ENCODE data around the gene PPME1. TPM values are rescaled to one million over a fixed set of nuclear protein-coding genes. Genes with fewer than 3 reads are reported as not detected.

Gene PPME1
- total RNA-seq, 2 experiments from 2014 or later, result 28.5 to 30.9 TPM

GRCh38 chr11:74175920-74176319 is 4.8 kb downstream of the PPME1 start:
- H3K4me1 Mint-ChIP-seq, result peaks cover 18% of the 10 kb centered on the region
- DNase-seq, result no peak
- CTCF ChIA-PET, result no interaction called here
- peaks cover 5% of the 10 kb centered on the region for H3K36me3 Mint-ChIP-seq
- H3K4me3 Mint-ChIP-seq, result no peak overlapping the region
- no peaks in the 10 kb centered on the region for H3K9me3 Mint-ChIP-seq (ENCODE audit: low read depth)
- no peak overlapping the region for H3K27ac Mint-ChIP-seq
- ATAC-seq, result no peak
- H3K27me3 Mint-ChIP-seq, result no peaks in the 10 kb centered on the region

- ATAC-seq (peak; percentile 16), DNase-seq (no peak)
- Mint-ChIP-seq H3K27me3 (no peaks in the 10 kb centered on the region), H3K4me1 (peaks cover 16% of the 10 kb centered on the region), H3K36me3 (peaks cover 7% of the 10 kb centered on the region), H3K4me3 (no peak overlapping the region), H3K27ac (no peak overlapping the region), H3K9me3 (ENCODE audit: low read depth) (no peaks in the 10 kb centered on the region)
- CTCF ChIA-PET, result interaction anchor here (0.6 kb wide), 1 partner anchor 597 kb away, joined by 3 read pairs; no protein-coding TSS in a partner anchor
Measured at GRCh38 chr11:74179234-74180052, 8.4 kb downstream of the PPME1 start.

- Mint-ChIP-seq H3K4me1 (peaks cover 17% of the 10 kb centered on the region), H3K36me3 (peaks cover 17% of the 10 kb centered on the region), H3K27me3 (no peaks in the 10 kb centered on the region), H3K27ac (no peak overlapping the region), H3K9me3 (ENCODE audit: low read depth) (no peaks in the 10 kb centered on the region), H3K4me3 (no peak overlapping the region)
- DNase-seq, result no peak
- CTCF ChIA-PET, result no interaction called here
- ATAC-seq, result no peak
Measured at GRCh38 chr11:74182635-74183034, 11.5 kb downstream of the PPME1 start.

- H3K27me3 Mint-ChIP-seq, result no peaks in the 10 kb centered on the region
- H3K9me3 Mint-ChIP-seq (ENCODE audit: low read depth), result no peaks in the 10 kb centered on the region
- H3K36me3 Mint-ChIP-seq, result peaks cover 29% of the 10 kb centered on the region
- no peak overlapping the region for H3K4me3 Mint-ChIP-seq
- CTCF ChIA-PET, result no interaction called here
- H3K27ac Mint-ChIP-seq, result no peak overlapping the region
- no peak for ATAC-seq
- peaks cover 5% of the 10 kb centered on the region for H3K4me1 Mint-ChIP-seq
- no peak for DNase-seq
Measured at GRCh38 chr11:74185285-74185684, 14.2 kb downstream of the PPME1 start.

- no peaks in the 10 kb centered on the region for H3K27me3 Mint-ChIP-seq
- peaks cover 33% of the 10 kb centered on the region for H3K36me3 Mint-ChIP-seq
- peaks cover 5% of the 10 kb centered on the region for H3K4me1 Mint-ChIP-seq
- CTCF ChIA-PET, result interaction anchor here (1.5 kb wide), 1 partner anchor 26 kb away, joined by 3 read pairs; no protein-coding TSS in a partner anchor
- peaks cover 2% of the 10 kb centered on the region for H3K9me3 Mint-ChIP-seq (ENCODE audit: low read depth)
- no peak overlapping the region for H3K4me3 Mint-ChIP-seq
- no peak overlapping the region for H3K27ac Mint-ChIP-seq
- DNase-seq, result no peak
- no peak for ATAC-seq
Measured at GRCh38 chr11:74185695-74186094, 14.6 kb downstream of the PPME1 start.

GRCh38 chr11:74195828-74196227 is 24.7 kb downstream of the PPME1 start:
- no peak overlapping the region for H3K4me3 Mint-ChIP-seq
- H3K27me3 Mint-ChIP-seq, result no peaks in the 10 kb centered on the region
- CTCF ChIA-PET, result no interaction called here
- H3K4me1 Mint-ChIP-seq, result no peaks in the 10 kb centered on the region
- DNase-seq (no peak), ATAC-seq (no peak)
- H3K9me3 Mint-ChIP-seq (ENCODE audit: low read depth), result no peaks in the 10 kb centered on the region
- peaks cover 43% of the 10 kb centered on the region for H3K36me3 Mint-ChIP-seq
- H3K27ac Mint-ChIP-seq, result no peak overlapping the region

GRCh38 chr11:74196781-74197486 is 25.8 kb downstream of the PPME1 start:
- peaks cover 39% of the 10 kb centered on the region for H3K36me3 Mint-ChIP-seq
- no peak for DNase-seq
- no peak for ATAC-seq
- H3K9me3 Mint-ChIP-seq (ENCODE audit: low read depth), result no peaks in the 10 kb centered on the region
- no peaks in the 10 kb centered on the region for H3K27me3 Mint-ChIP-seq
- H3K4me1 Mint-ChIP-seq, result no peaks in the 10 kb centered on the region
- H3K4me3 Mint-ChIP-seq, result no peak overlapping the region
- CTCF ChIA-PET, result no interaction called here
- no peak overlapping the region for H3K27ac Mint-ChIP-seq

GRCh38 chr11:74203966-74204365 is 32.9 kb downstream of the PPME1 start:
- CTCF ChIA-PET, result no interaction called here
- H3K27ac Mint-ChIP-seq, result no peak overlapping the region
- no peaks in the 10 kb centered on the region for H3K27me3 Mint-ChIP-seq
- DNase-seq (no peak), ATAC-seq (no peak)
- H3K4me3 Mint-ChIP-seq, result no peak overlapping the region
- peaks cover 41% of the 10 kb centered on the region for H3K36me3 Mint-ChIP-seq
- H3K4me1 Mint-ChIP-seq, result peaks cover 2% of the 10 kb centered on the region
- no peaks in the 10 kb centered on the region for H3K9me3 Mint-ChIP-seq (ENCODE audit: low read depth)

GRCh38 chr11:74204701-74205100 is 33.6 kb downstream of the PPME1 start:
- peaks cover 2% of the 10 kb centered on the region for H3K4me1 Mint-ChIP-seq
- DNase-seq, result no peak
- no peaks in the 10 kb centered on the region for H3K27me3 Mint-ChIP-seq
- CTCF ChIA-PET, result no interaction called here
- ATAC-seq, result no peak
- H3K9me3 Mint-ChIP-seq (ENCODE audit: low read depth), result no peaks in the 10 kb centered on the region
- H3K4me3 Mint-ChIP-seq, result no peak overlapping the region
- H3K36me3 Mint-ChIP-seq, result peaks cover 40% of the 10 kb centered on the region
- H3K27ac Mint-ChIP-seq, result no peak overlapping the region

- no peaks in the 10 kb centered on the region for H3K9me3 Mint-ChIP-seq (ENCODE audit: low read depth)
- no peak overlapping the region for H3K27ac Mint-ChIP-seq
- DNase-seq (no peak), ATAC-seq (no peak)
- H3K4me1 Mint-ChIP-seq, result peaks cover 2% of the 10 kb centered on the region
- no peaks in the 10 kb centered on the region for H3K27me3 Mint-ChIP-seq
- peaks cover 43% of the 10 kb centered on the region for H3K36me3 Mint-ChIP-seq
- CTCF ChIA-PET, result no interaction called here
- H3K4me3 Mint-ChIP-seq, result no peak overlapping the region
Measured at GRCh38 chr11:74205181-74205580, 34.1 kb downstream of the PPME1 start.

GRCh38 chr11:74206746-74207145 is 35.7 kb downstream of the PPME1 start:
- ATAC-seq (no peak), DNase-seq (no peak)
- Mint-ChIP-seq H3K27me3 (no peaks in the 10 kb centered on the region), H3K27ac (no peak overlapping the region), H3K4me1 (peaks cover 2% of the 10 kb centered on the region), H3K4me3 (no peak overlapping the region), H3K9me3 (ENCODE audit: low read depth) (no peaks in the 10 kb centered on the region), H3K36me3 (peaks cover 46% of the 10 kb centered on the region)
- CTCF ChIA-PET, result no interaction called here

- H3K4me3 Mint-ChIP-seq, result no peak overlapping the region
- no peaks in the 10 kb centered on the region for H3K27me3 Mint-ChIP-seq
- H3K27ac Mint-ChIP-seq, result no peak overlapping the region
- ATAC-seq (no peak), DNase-seq (no peak)
- H3K9me3 Mint-ChIP-seq (ENCODE audit: low read depth), result no peaks in the 10 kb centered on the region
- CTCF ChIA-PET, result interaction anchor here (1.2 to 2.0 kb wide), 2 partner anchors 10 to 39 kb away, joined by 3 to 5 read pairs; no protein-coding TSS in a partner anchor
- peaks cover 54% of the 10 kb centered on the region for H3K36me3 Mint-ChIP-seq
- no peaks in the 10 kb centered on the region for H3K4me1 Mint-ChIP-seq
Measured at GRCh38 chr11:74208507-74208906, 37.4 kb downstream of the PPME1 start.

GRCh38 chr11:74212533-74212932 is 41.4 kb downstream of the PPME1 start:
- Mint-ChIP-seq H3K4me1 (no peaks in the 10 kb centered on the region), H3K36me3 (peaks cover 53% of the 10 kb centered on the region), H3K27ac (no peak overlapping the region), H3K4me3 (no peak overlapping the region), H3K27me3 (no peaks in the 10 kb centered on the region), H3K9me3 (ENCODE audit: low read depth) (peaks cover 10% of the 10 kb centered on the region)
- no peak for DNase-seq
- no peak for ATAC-seq
- CTCF ChIA-PET, result interaction anchor here (0.6 kb wide), 1 partner anchor 51 kb away, joined by 4 read pairs; no protein-coding TSS in a partner anchor

- CTCF ChIA-PET, result no interaction called here
- H3K27ac Mint-ChIP-seq, result no peak overlapping the region
- H3K27me3 Mint-ChIP-seq, result no peaks in the 10 kb centered on the region
- no peak overlapping the region for H3K4me3 Mint-ChIP-seq
- H3K9me3 Mint-ChIP-seq (ENCODE audit: low read depth), result peaks cover 5% of the 10 kb centered on the region
- DNase-seq, result no peak
- no peaks in the 10 kb centered on the region for H3K4me1 Mint-ChIP-seq
- ATAC-seq, result no peak
- H3K36me3 Mint-ChIP-seq, result peaks cover 21% of the 10 kb centered on the region
Measured at GRCh38 chr11:74220376-74220775, 49.3 kb downstream of the PPME1 start.

Measured in activated CD8-positive, alpha-beta memory T cell treated with anti-CD3 and anti-CD28 coated beads, Interleukin-2, amount 10 ng/mL, durations not matched to agents 7 days and 5 days (primary cell).